Activated CD4-positive, CD25-positive, alpha-beta regulatory T cell (primary cell): ENCODE results near the gene TCF4.

Experiments
- DNase-seq, 4 experiments: peaks; one replicate each; lab custom pipeline; 2025; lab: John Stamatoyannopoulos, UW

Gene TCF4

GRCh38 chr18:55321265-55322177 is 266.5 kb downstream of the TCF4 start:
- no peak for DNase-seq

GRCh38 chr18:55320424-55321264 is 267.3 kb downstream of the TCF4 start:
- DNase-seq = no peak

GRCh38 chr18:55319459-55320193 is 268.4 kb downstream of the TCF4 start:
- no peak for DNase-seq

- DNase-seq = no peak
Observed at GRCh38 chr18:55318951-55319441, 269.0 kb downstream of the TCF4 start.

- no peak for DNase-seq
Observed at GRCh38 chr18:55317864-55318263, 270.1 kb downstream of the TCF4 start.

- no peak for DNase-seq
Observed at GRCh38 chr18:55317324-55317723, 270.7 kb downstream of the TCF4 start.

- no peak for DNase-seq
Observed at GRCh38 chr18:55316486-55317184, 271.4 kb downstream of the TCF4 start.

- no peak for DNase-seq
Observed at GRCh38 chr18:55314615-55315237, 273.3 kb downstream of the TCF4 start.

- no peak for DNase-seq
Observed at GRCh38 chr18:55314031-55314430, 274.0 kb downstream of the TCF4 start.

- no peak for DNase-seq
Observed at GRCh38 chr18:55310863-55311262, 277.1 kb downstream of the TCF4 start.

- DNase-seq = no peak
Observed at GRCh38 chr18:55310044-55310676, 277.8 kb downstream of the TCF4 start.

GRCh38 chr18:55309249-55309648 is 278.7 kb downstream of the TCF4 start:
- DNase-seq = no peak

- DNase-seq = no peak
Observed at GRCh38 chr18:55307505-55307904, 280.5 kb downstream of the TCF4 start.

- no peak for DNase-seq
Observed at GRCh38 chr18:55306359-55307024, 281.5 kb downstream of the TCF4 start.

GRCh38 chr18:55302167-55302833 is 285.7 kb downstream of the TCF4 start:
- no peak for DNase-seq

GRCh38 chr18:55301824-55302166 is 286.2 kb downstream of the TCF4 start:
- no peak for DNase-seq

- no peak for DNase-seq
Observed at GRCh38 chr18:55300936-55301531, 287.0 kb downstream of the TCF4 start.

GRCh38 chr18:55300421-55300935 is 287.5 kb downstream of the TCF4 start:
- DNase-seq = no peak

GRCh38 chr18:55296778-55297177 is 291.2 kb downstream of the TCF4 start:
- DNase-seq = no peak
